Ishikawa (cell line): ENCODE results near the gene SNRNP48.
A peak's percentile ranks its signal among the peaks of the same experiment; 100 is the strongest.

ENCODE experiments used
- CEBPB ChIP-seq: IDR thresholded peaks from 2 replicates; pipeline ENCODE4 v1.6.1; 2012
- CREB1 ChIP-seq: IDR thresholded peaks from 2 replicates; pipeline ENCODE4 v1.6.1; 2012; ENCODE audit warnings: low read depth
- EGR1 ChIP-seq: IDR thresholded peaks from 2 replicates; pipeline ENCODE4 v1.6.1; 2012
- EP300 ChIP-seq: IDR thresholded peaks from 2 replicates; pipeline ENCODE4 v1.6.1; 2012; ENCODE audit warnings: borderline replicate concordance
- FOXM1 ChIP-seq: IDR thresholded peaks from 2 replicates; pipeline ENCODE4 v1.6.1; 2012; ENCODE audit warnings: low read depth, borderline replicate concordance
- NFIC ChIP-seq: IDR thresholded peaks from 2 replicates; pipeline ENCODE4 v1.6.1; 2012
- RAD21 ChIP-seq: IDR thresholded peaks from 2 replicates; pipeline ENCODE4 v1.6.1; 2012; ENCODE audit warnings: low read depth
- TAF1 ChIP-seq: IDR thresholded peaks from 2 replicates; pipeline ENCODE4 v1.6.1; 2012; ENCODE audit warnings: low read depth, mild to moderate bottlenecking
- TCF12 ChIP-seq: IDR thresholded peaks from 2 replicates; pipeline ENCODE4 v1.6.1; 2012; ENCODE audit warnings: low read depth
- TEAD4 ChIP-seq: IDR thresholded peaks from 2 replicates; pipeline ENCODE4 v1.6.1; 2012
- YY1 ChIP-seq: IDR thresholded peaks from 2 replicates; pipeline ENCODE4 v1.6.1; 2012; ENCODE audit warnings: low read depth
- ZBTB7A ChIP-seq: IDR thresholded peaks from 2 replicates; pipeline ENCODE4 v1.6.1; 2012; ENCODE audit warnings: low read depth
- TF ChIP-seq, protein P1 (sequence below): IDR thresholded peaks from 2 replicates; pipeline ENCODE4 v1.6.1; 2012
- TF ChIP-seq, protein P2 (sequence below): IDR thresholded peaks from 2 replicates; pipeline ENCODE4 v1.6.1; 2012; ENCODE audit warnings: low read depth, mild to moderate bottlenecking
- TF ChIP-seq, protein P3 (sequence below): IDR thresholded peaks from 2 replicates; pipeline ENCODE4 v1.6.1; 2012

Gene SNRNP48

DNA sequence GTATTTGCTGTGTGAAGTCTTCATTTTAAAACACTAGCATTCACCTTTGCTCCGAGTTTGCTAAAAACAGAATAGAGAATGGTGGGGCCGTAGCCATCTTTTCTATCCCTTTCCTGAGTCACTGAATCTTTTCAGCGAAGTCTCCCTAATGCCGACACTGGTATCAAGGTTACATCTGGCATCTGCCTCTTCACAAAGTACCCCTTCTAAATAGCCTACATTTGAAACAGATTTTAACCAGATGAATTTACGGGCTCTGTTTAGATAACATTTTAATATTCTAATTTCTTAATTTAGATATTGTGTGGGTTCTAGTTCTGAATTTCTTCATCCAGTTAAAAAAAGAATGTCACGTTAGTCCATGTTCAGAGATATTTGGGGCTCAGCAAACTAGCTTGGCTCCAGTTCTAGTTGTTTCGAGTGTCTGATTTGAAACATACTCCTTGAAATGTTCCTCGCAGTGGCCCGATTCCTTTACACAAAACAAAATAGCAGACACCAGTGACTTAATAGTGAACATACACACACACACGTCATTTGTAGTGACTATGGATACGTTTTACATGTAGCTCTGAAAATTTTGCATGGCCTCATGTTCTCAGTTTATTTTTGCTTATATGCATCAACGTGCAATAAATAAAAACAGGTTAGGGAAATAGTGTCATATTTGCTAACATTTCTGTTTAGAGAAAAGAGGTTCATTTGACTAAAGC is 33.4 kb upstream of the SNRNP48 start:
- TF ChIP-seq EGR1 (no peak), CEBPB (no peak), TEAD4 (no peak)
- TF ChIP-seq, protein P1, sequence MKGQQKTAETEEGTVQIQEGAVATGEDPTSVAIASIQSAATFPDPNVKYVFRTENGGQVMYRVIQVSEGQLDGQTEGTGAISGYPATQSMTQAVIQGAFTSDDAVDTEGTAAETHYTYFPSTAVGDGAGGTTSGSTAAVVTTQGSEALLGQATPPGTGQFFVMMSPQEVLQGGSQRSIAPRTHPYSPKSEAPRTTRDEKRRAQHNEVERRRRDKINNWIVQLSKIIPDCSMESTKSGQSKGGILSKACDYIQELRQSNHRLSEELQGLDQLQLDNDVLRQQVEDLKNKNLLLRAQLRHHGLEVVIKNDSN: no peak

DNA sequence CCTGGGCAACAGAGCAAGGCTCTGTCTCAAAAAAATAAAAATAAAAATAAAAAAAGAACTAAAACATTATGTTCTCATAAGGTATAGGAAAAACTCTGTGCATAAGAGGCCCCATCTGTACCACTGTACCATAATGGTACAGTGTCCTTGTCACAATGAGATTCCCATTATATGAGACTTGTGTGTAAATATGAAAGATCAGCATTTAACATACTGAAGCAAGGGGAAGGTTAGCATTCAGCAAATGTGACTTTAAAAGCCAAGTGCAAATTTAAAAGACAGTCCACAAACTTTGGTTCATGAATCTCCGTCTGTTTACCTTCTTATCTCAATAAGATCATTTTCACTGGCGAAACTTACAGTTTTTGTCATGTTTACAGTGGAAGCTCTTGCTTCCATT is 32.3 kb upstream of the SNRNP48 start:
- TF ChIP-seq EP300 (no peak), RAD21 (no peak)

DNA sequence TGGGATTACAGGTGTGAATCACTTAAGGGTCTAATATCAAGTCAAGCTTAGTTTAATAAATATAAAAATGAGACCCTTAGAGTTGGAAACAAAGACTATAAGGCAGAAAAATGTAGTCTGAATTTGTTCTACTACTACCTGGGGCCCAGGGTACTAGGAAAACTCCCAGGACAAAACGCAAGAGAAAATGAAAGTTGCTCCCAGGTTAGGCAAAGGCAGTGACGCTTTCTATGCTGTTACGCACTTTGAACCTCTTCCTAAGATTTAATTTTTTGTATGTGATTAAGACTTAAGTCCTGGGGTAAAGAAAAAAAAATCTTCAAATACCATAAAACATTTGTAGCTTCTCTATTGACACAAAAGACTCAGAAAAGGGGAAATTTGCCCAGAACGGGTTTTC is 31.2 kb upstream of the SNRNP48 start:
- TF ChIP-seq CEBPB: no peak
- TF ChIP-seq NFIC: no peak
- TF ChIP-seq, protein P2, sequence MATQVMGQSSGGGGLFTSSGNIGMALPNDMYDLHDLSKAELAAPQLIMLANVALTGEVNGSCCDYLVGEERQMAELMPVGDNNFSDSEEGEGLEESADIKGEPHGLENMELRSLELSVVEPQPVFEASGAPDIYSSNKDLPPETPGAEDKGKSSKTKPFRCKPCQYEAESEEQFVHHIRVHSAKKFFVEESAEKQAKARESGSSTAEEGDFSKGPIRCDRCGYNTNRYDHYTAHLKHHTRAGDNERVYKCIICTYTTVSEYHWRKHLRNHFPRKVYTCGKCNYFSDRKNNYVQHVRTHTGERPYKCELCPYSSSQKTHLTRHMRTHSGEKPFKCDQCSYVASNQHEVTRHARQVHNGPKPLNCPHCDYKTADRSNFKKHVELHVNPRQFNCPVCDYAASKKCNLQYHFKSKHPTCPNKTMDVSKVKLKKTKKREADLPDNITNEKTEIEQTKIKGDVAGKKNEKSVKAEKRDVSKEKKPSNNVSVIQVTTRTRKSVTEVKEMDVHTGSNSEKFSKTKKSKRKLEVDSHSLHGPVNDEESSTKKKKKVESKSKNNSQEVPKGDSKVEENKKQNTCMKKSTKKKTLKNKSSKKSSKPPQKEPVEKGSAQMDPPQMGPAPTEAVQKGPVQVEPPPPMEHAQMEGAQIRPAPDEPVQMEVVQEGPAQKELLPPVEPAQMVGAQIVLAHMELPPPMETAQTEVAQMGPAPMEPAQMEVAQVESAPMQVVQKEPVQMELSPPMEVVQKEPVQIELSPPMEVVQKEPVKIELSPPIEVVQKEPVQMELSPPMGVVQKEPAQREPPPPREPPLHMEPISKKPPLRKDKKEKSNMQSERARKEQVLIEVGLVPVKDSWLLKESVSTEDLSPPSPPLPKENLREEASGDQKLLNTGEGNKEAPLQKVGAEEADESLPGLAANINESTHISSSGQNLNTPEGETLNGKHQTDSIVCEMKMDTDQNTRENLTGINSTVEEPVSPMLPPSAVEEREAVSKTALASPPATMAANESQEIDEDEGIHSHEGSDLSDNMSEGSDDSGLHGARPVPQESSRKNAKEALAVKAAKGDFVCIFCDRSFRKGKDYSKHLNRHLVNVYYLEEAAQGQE: no peak
- no peak for TF ChIP-seq TCF12
- no peak for TF ChIP-seq TEAD4
- TF ChIP-seq, protein P1: no peak
- TF ChIP-seq TAF1: no peak
- TF ChIP-seq EGR1: no peak
- TF ChIP-seq ZBTB7A: no peak
- no peak for TF ChIP-seq YY1
- TF ChIP-seq, protein P3, sequence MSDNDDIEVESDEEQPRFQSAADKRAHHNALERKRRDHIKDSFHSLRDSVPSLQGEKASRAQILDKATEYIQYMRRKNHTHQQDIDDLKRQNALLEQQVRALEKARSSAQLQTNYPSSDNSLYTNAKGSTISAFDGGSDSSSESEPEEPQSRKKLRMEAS: no peak
- no peak for TF ChIP-seq EP300
- no peak for TF ChIP-seq RAD21
- TF ChIP-seq FOXM1: no peak
- no peak for TF ChIP-seq CREB1

DNA sequence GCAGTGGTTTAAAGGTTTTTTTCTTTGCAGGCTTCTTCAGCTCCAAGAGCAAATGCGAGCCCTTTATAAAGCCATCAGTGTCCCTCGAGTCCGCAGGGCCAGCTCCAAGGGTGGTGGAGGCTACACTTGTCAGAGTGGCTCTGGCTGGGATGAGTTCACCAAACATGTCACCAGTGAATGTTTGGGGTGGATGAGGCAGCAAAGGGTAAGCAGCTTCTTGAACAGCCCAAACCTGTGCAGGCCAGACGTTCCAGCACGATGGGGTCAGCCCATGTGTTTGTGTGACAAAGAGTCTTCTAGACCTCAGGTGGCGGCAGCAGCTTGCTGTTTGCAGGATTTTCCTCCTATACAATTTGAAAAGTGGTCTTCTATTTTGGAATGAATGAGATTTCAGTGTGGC is 30.8 kb upstream of the SNRNP48 start:
- TF ChIP-seq, protein P2: no peak
- no peak for TF ChIP-seq TCF12
- no peak for TF ChIP-seq CREB1
- TF ChIP-seq, protein P1: no peak
- TF ChIP-seq EGR1: no peak

DNA sequence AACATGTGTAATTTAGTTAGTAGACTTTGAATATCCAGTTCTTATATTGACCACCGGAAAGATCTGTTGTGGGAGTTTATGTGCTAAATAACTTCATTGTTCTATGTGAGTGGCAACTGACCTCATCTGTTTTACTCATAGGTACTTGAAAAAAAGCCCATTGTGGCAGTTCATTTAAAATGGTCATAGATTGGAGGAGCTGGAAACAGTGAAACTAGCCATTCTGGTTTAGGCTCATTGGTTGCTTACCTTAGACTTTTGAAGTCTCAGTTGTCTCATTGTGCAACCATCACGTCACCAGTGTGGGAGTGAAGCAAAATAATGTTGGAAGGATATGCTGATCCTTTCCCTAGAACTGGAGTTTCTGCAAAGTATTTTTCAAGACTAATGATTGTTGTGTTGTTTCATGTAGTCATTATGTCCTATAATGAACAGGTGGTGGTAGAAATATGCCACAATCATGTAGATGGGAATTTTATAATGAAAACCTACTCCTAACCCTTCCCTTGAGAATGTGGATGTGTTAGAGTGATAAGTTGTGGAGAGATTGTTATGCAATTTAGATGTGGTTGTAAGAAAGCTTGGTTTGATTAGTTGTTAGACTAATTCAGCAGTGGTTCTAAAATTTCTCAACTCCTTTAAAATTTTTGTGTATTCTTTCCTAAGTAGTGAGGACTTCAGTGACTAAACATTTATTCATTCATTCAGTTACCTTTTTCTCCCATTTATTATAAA is 30.2 kb upstream of the SNRNP48 start:
- TF ChIP-seq CREB1 (peak; percentile 24; the same call in 1 of the 2 replicates), CEBPB (peak; percentile 65)
- TF ChIP-seq, protein P3: no peak

DNA sequence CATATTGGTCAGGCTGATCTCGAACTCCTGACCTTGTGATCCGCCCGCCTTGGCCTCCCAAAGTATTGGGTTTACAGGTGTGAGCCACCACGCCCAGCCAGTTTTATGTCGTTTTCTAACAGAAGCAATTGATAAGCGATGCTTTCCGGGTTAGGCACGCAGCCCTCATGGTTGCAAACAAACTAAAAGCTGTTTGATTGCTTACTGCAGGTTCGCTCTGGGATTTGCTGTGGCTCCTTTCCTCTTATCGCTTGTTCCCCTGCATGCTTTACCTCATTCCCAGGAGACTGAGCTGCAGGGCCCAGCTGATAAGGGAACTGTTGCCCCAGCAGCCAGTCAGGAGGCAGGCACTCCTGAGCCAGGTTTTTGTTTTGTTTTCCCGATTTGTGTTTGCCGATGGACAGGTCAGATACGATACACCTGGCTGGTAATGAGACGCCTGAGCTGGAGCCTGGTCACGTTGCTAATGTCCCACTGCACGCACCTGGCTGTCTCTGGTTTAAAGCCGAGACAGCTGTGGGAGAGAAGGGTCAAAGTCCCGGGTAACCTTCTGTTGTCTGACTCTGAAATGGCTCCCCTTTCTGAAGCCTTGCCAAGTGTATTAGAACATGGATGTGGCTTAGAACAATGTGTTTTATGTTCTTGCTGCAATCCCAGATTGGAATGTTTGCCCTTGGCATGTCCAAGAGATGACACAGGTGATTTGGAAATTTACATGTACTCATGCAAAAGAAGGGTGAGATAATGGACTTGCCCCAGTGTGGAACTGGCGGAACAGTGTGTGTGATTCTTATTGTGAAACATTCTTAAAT is 28.6 kb upstream of the SNRNP48 start:
- TF ChIP-seq, protein P3: no peak
- no peak for TF ChIP-seq CEBPB
- no peak for TF ChIP-seq FOXM1
- TF ChIP-seq TCF12: no peak
- no peak for TF ChIP-seq EP300
- TF ChIP-seq YY1: no peak
- TF ChIP-seq TEAD4: no peak
- TF ChIP-seq TAF1: no peak
- TF ChIP-seq ZBTB7A: no peak
- no peak for TF ChIP-seq RAD21
- no peak for TF ChIP-seq CREB1
- TF ChIP-seq, protein P1: no peak
- TF ChIP-seq, protein P2: no peak
- TF ChIP-seq NFIC: no peak
- no peak for TF ChIP-seq EGR1
